ENCODE data around the gene FAM131B. TPM values are rescaled to one million over a fixed set of nuclear protein-coding genes. Genes with fewer than 3 reads are reported as not detected.

Gene FAM131B
- total and polyA plus RNA-seq, 10 donors: 0.04 to 1.4 (median 0.38) TPM

DNA sequence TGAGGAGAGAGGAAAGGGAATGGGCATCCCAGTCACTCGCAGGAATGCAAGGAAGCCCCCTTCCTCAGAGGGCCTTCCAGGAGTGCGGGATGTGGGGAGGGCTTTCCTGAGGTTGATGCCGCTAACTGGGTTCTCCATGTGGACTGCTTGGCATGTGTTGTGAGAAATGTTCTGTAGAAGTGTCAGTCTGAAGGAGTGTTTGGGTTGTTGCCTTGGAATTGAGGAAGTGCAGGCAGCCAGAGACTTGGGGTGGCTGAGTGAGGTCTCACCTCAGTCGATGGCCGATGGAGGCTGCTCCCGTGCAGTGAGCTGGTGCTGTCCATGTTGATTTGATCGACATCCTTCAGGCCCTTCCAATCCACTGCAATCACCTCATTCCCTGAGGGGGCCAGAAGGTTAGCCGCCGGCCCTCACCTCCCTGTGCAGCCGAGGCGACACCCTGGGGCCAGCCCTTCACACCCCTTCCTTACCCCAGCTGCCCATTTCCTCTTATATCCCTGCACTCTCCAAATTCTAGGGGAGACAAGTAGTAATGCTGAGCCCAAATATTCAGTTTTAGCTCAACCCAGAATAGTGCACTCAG, 2.7 kb downstream of the FAM131B start:
- Histone ChIP-seq H3K27ac (no peak overlapping the region), H3K4me1 (peaks cover 0 to 19% (median 14%) of the 10 kb centered on the region in 6 donors), H3K36me3 (no peaks in the 10 kb centered on the region), H3K9me3 (no peaks in the 10 kb centered on the region), H3K4me3 (no peak overlapping the region), H3K27me3 (replicated peaks in 1 of 7) (peaks cover 0 to 65% (median 35%) of the 10 kb centered on the region in 7 donors)
- 54 to 74% (median 62%) methylated on average over 11 of the region's 11 CpGs for WGBS, 5 donors
- no peak for TF ChIP-seq POLR2AphosphoS5 (IDR thresholded peaks at IDR 0.05)
- intact Hi-C loops (cut with DNase I; ENCODE audit: low total_unique reads): no loop called here
- no peak for DNase-seq

DNA sequence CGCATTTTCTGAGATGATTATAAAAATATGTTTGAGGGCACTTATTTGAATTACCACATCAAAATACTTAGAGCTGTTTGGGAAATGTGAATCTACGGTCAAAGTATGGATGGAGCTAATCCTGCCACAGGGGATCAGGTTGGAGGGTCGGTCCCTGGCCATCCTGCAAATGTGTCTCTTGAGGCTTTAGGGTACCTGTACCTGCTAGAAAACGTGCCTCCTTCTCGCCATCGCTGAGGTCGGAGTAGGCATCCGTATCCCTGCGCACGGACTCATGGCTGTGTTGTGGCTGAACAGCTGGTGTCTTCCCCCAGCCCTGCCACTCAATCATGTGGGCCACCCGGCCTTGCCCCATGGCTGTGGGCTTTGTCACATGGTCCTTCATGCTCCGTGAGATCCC, 3.9 kb downstream of the FAM131B start:
- Histone ChIP-seq H3K36me3 (no peaks in the 10 kb centered on the region), H3K4me3 (no peak overlapping the region), H3K27ac (no peak overlapping the region), H3K9me3 (no peaks in the 10 kb centered on the region), H3K27me3 (replicated peaks in 1 of 7) (peaks cover 0 to 65% (median 23%) of the 10 kb centered on the region in 7 donors), H3K4me1 (peaks cover 0 to 19% (median 14%) of the 10 kb centered on the region in 6 donors)
- 82 to 92% (median 86%) methylated on average over 12 of the region's 12 CpGs for WGBS, 5 donors
- TF ChIP-seq POLR2AphosphoS5 (IDR thresholded peaks at IDR 0.05): no peak
- TF ChIP-seq, protein P1, sequence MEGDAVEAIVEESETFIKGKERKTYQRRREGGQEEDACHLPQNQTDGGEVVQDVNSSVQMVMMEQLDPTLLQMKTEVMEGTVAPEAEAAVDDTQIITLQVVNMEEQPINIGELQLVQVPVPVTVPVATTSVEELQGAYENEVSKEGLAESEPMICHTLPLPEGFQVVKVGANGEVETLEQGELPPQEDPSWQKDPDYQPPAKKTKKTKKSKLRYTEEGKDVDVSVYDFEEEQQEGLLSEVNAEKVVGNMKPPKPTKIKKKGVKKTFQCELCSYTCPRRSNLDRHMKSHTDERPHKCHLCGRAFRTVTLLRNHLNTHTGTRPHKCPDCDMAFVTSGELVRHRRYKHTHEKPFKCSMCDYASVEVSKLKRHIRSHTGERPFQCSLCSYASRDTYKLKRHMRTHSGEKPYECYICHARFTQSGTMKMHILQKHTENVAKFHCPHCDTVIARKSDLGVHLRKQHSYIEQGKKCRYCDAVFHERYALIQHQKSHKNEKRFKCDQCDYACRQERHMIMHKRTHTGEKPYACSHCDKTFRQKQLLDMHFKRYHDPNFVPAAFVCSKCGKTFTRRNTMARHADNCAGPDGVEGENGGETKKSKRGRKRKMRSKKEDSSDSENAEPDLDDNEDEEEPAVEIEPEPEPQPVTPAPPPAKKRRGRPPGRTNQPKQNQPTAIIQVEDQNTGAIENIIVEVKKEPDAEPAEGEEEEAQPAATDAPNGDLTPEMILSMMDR (IDR thresholded peaks at IDR 0.05 in 8 of 11, conservative IDR thresholded peaks at IDR 0.05 in 3 of 11): no peak
- no peak for TF ChIP-seq POLR2A (IDR thresholded peaks at IDR 0.05)
- DNase-seq: no peak
- intact Hi-C loops (cut with DNase I; ENCODE audit: low total_unique reads): no loop called here

DNA sequence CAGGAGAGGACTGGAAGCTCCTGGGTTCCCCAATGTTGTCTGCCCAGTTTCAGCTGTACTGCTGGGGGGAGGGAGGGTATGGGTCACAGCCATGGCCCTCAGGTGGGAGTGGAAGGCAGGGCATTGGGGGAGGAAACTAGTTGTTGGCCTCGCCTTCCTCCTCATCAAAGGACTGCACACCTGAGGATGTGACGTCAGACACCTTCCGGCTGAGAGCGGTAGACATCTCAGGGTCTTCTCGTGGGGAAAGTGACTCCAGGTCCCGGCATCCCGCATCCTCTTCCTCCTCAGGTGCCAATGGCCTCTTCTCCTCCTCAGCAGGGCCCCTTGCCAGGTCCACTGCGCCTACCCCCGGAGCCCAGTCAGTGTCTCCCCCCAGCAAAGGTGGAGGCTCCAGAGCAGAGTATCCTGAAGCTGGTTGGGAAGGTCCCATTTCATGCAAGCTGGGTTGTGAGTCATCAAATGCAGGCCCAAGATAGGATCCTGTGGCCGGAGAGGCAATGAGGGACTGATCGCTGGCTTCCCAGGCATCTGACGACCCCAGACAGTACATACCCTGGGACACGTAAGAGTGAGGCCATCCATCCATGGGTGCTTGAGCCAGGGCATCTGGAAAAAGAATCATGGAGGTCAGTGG, 6.0 kb downstream of the FAM131B start:
- Histone ChIP-seq H3K9me3 (no peaks in the 10 kb centered on the region), H3K27ac (no peak overlapping the region), H3K4me1 (peaks cover 0 to 3% (median under 1%) of the 10 kb centered on the region in 6 donors), H3K27me3 (replicated peaks in 1 of 7) (peaks cover 0 to 44% (median 4%) of the 10 kb centered on the region in 7 donors), H3K36me3 (no peaks in the 10 kb centered on the region), H3K4me3 (no peak overlapping the region)
- WGBS, 5 donors: 79 to 95% (median 94%) methylated on average over 13 of the region's 13 CpGs
- intact Hi-C loops (cut with DNase I; ENCODE audit: low total_unique reads): no loop called here
- no peak for DNase-seq
- TF ChIP-seq POLR2AphosphoS5 (IDR thresholded peaks at IDR 0.05) (no peak), POLR2A (IDR thresholded peaks at IDR 0.05) (no peak)
- TF ChIP-seq, protein P1 (IDR thresholded peaks at IDR 0.05 in 8 of 11, conservative IDR thresholded peaks at IDR 0.05 in 3 of 11): no peak

DNA sequence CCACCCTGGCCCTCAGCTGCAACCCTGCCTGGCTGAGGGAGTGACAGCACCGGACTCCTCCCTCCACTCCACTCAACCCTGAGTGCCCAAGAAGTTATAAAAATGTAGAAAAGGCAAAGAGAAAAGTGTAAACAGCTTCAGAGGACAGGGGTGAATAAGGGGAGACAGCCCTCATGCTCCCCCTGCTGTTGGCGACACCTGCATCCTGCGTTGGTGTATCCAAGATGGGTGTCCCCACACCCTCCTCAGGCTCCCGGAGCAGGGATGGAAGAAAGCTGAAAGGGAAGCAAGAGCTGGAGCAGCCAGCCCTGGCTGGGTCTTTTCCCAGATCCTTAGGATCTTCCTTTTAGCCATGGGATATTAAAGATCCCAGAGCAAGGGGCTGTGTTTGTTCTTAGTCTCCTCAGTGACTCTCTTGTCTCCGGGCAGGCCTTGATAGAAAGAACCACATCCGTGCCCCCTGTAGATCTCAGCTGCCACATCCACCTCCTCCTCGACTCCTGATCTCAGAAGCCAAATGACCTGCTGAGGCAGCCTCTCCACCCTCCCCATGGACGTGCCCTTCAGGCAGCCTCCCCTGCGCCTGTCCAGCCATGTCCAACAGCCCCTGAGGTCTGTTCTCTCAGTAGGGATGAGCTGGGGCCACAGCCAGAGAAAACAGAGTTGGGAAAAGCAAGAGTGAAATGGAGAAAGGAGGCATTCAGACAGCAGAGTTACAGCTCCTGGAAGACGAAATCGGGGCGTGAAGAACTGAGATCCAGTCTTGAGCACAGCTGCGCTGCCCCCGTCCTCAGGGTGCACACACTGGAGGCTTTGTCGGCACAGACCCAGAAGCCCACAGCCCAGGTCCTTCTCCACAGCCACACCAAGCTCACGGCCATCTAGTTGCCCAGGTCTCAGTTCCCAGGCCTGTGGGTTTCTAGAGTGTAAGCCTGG, 6.8 kb downstream of the FAM131B start:
- Histone ChIP-seq H3K4me3 (no peak overlapping the region), H3K36me3 (no peaks in the 10 kb centered on the region), H3K9me3 (no peaks in the 10 kb centered on the region), H3K27ac (no peak overlapping the region), H3K27me3 (replicated peaks in 1 of 7) (peaks cover 0 to 39% (median 0%) of the 10 kb centered on the region in 7 donors), H3K4me1 (no peaks in the 10 kb centered on the region)
- 88 to 94% (median 92%) methylated on average over 16 of the region's 16 CpGs for WGBS, 5 donors
- intact Hi-C loops (cut with DNase I; ENCODE audit: low total_unique reads): no loop called here
- TF ChIP-seq POLR2AphosphoS5 (IDR thresholded peaks at IDR 0.05) (no peak), POLR2A (IDR thresholded peaks at IDR 0.05) (no peak)
- TF ChIP-seq, protein P1 (IDR thresholded peaks at IDR 0.05 in 8 of 11, conservative IDR thresholded peaks at IDR 0.05 in 3 of 11): no peak
- no peak for DNase-seq

Data from spleen (tissue), 11 donors.